IPS-18a (cell line): ENCODE measurements around the gene ST14.

Experiments used
- H3K27ac ChIP-seq: one replicate; pipeline ENCODE4 v1.5.1; 2013; ENCODE audit warnings: low read length
- H3K27me3 ChIP-seq: one replicate; pipeline ENCODE4 v1.6.1; 2013; ENCODE audit warnings: mild to moderate bottlenecking, low read length; ENCODE audit not compliant: control insufficient read depth, insufficient read depth
- H3K36me3 ChIP-seq: one replicate; pipeline ENCODE4 v1.6.1; 2013; ENCODE audit warnings: low read depth, low read length; ENCODE audit not compliant: control insufficient read depth
- H3K4me1 ChIP-seq: one replicate; pipeline ENCODE4 v1.6.1; 2013; ENCODE audit warnings: low read depth, low read length; ENCODE audit not compliant: control insufficient read depth
- H3K4me3 ChIP-seq: one replicate; pipeline ENCODE4 v1.5.1; 2013; ENCODE audit warnings: low read length
- H3K9ac ChIP-seq: one replicate; pipeline ENCODE4 v1.6.1; 2013; ENCODE audit warnings: mild to moderate bottlenecking, low read length, moderate library complexity
- H3K9me3 ChIP-seq: one replicate; pipeline ENCODE4 v1.6.1; 2013; ENCODE audit warnings: low read depth, low read length; ENCODE audit not compliant: control insufficient read depth

Gene ST14

GRCh38 chr11:130137999-130138398, 21.6 kb upstream of the ST14 start:
- peaks cover 67% of the 10 kb centered on the region for H3K36me3 ChIP-seq
- H3K27me3 ChIP-seq = no peaks in the 10 kb centered on the region
- no peak overlapping the region for H3K27ac ChIP-seq
- H3K9ac ChIP-seq = no peak overlapping the region
- no peaks in the 10 kb centered on the region for H3K4me1 ChIP-seq
- H3K4me3 ChIP-seq = no peak overlapping the region
- H3K9me3 ChIP-seq = peaks cover 1% of the 10 kb centered on the region

DNA sequence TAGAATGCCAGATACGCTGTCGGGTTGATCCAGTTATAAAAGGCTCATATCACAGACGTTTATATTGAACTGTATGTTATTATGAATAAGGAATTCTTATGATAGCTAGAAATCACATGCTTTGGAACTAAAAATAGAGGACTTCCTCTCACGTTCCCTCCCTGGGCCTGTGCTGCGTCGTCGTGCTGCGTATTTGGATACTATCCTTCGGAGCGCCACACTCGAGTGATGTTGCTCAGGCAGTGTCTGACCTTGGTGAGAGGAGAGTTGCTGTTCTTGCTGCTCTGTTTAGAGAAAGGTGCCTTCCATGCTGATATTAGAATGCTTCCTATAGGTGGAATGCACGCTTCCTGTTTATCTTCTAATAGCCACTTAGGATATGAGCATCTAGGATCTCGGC, 20.2 kb upstream of the ST14 start:
- Histone ChIP-seq H3K36me3 (peaks cover 68% of the 10 kb centered on the region), H3K27ac (no peak overlapping the region), H3K4me3 (no peak overlapping the region), H3K9me3 (no peaks in the 10 kb centered on the region), H3K4me1 (no peaks in the 10 kb centered on the region), H3K27me3 (no peaks in the 10 kb centered on the region), H3K9ac (no peak overlapping the region)

DNA sequence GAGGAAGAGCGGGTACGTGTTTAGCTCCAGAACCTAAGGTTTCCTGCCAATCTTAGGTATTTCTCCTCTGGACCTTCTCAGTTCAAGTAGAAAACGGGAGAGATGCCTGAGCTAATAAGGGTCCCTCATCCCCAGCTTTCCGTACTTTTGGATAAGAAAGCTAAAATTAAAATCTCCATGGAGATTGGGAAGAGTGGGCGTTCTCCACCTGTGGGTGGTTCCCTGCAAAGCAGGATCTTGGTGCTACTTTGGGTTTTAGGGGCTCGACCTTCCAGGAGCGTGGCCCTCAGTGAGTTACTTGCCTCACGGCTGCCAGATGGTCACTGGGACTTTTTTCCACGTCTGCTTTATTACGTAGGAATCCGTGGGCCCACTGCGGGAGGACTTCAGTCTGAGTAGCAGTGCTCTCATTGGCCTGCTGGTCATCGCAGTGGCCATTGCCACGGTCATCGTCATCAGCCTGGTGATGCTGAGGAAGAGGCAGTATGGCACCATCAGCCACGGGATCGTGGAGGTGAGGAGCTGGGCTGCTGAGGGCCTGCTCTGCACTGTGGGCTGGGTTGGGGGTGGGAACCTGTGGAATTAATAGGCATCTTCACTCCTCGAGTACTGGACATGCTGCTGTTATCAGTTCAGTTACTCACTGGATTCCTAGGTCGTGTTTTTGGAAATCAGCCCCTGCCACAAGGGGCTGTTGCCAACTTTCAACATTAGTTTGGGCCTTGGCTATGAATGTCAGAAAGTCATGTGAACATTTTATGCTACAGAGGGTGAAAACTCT, 17.8 kb upstream of the ST14 start:
- H3K27ac ChIP-seq = no peak overlapping the region
- no peak overlapping the region for H3K9ac ChIP-seq
- H3K27me3 ChIP-seq = no peaks in the 10 kb centered on the region
- no peaks in the 10 kb centered on the region for H3K9me3 ChIP-seq
- H3K36me3 ChIP-seq = peaks cover 58% of the 10 kb centered on the region
- H3K4me3 ChIP-seq = no peak overlapping the region
- peaks cover 9% of the 10 kb centered on the region for H3K4me1 ChIP-seq

DNA sequence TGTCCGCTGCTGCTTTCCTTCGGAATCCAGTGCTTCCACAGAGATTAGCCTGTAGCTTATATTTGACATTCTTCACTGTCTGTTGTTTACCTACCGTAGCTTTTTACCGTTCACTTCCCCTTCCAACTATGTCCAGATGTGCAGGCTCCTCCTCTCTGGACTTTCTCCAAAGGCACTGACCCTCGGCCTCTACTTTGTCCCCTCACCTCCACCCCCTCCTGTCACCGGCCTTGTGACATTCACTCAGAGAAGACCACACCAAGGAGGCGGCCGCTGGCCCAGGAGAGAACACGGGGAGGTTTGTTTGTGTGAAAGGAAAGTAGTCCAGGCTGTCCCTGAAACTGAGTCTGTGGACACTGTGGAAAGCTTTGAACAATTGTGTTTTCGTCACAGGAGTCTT, 15.4 kb upstream of the ST14 start:
- Histone ChIP-seq H3K27ac (no peak overlapping the region), H3K27me3 (no peaks in the 10 kb centered on the region), H3K36me3 (peaks cover 45% of the 10 kb centered on the region), H3K4me3 (no peak overlapping the region), H3K4me1 (peaks cover 11% of the 10 kb centered on the region), H3K9me3 (no peaks in the 10 kb centered on the region), H3K9ac (no peak overlapping the region)

DNA sequence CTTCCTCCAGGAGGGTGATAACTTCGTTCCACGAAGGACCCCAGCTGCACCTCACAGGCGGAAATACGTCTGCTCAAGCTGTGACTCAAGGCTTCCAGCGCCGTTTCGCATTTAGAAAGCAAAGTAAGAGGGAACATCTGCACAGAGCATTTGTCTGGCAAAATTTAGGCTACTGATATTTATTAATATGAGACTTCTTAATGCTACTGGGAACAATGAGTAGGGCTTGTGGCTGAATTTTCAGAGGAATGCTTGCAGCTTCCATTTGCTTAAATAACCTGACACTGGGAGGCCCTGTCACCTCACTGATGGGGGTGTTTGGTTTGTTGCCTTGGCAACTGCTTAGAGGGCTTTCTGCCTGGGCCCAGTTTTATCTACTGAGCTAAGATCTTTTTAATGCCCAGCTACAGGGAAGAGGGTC, 14.7 kb upstream of the ST14 start:
- peak overlapping the region; percentile 12 for H3K27ac ChIP-seq
- no peaks in the 10 kb centered on the region for H3K9me3 ChIP-seq
- no peak overlapping the region for H3K4me3 ChIP-seq
- H3K9ac ChIP-seq = no peak overlapping the region
- H3K4me1 ChIP-seq = peaks cover 11% of the 10 kb centered on the region
- peaks cover 39% of the 10 kb centered on the region for H3K36me3 ChIP-seq
- H3K27me3 ChIP-seq = no peaks in the 10 kb centered on the region

DNA sequence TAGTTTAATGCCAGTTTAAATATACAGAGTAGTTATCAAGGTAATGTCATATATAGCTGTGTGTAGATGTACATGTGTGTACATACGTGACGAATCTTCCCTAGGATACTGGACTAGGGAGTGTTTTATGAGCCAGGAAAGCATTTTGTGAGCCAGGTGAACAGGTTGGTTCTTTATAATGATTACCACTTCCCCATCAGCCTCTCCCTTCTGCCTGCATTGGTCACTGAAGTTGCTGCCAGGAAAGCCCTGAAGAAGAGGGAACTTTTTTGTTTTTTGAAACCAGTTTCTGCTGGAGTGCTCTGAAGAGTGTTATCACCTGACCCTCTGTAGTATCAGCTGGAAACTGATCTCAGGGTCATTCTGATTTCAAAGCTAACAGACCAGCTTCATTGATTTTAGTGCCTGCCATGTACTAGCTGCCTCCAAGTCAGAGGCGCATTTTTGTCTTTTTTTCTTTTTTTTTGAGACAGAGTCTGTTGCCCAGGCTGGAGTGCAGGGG, 14.2 kb upstream of the ST14 start:
- H3K36me3 ChIP-seq = peaks cover 39% of the 10 kb centered on the region
- H3K9me3 ChIP-seq = no peaks in the 10 kb centered on the region
- H3K27me3 ChIP-seq = no peaks in the 10 kb centered on the region
- H3K4me3 ChIP-seq = no peak overlapping the region
- peaks cover 11% of the 10 kb centered on the region for H3K4me1 ChIP-seq
- H3K9ac ChIP-seq = no peak overlapping the region
- no peak overlapping the region for H3K27ac ChIP-seq

- no peak overlapping the region for H3K4me3 ChIP-seq
- H3K27me3 ChIP-seq = no peaks in the 10 kb centered on the region
- no peak overlapping the region for H3K27ac ChIP-seq
- no peaks in the 10 kb centered on the region for H3K9me3 ChIP-seq
- no peak overlapping the region for H3K9ac ChIP-seq
- H3K36me3 ChIP-seq = peaks cover 39% of the 10 kb centered on the region
- H3K4me1 ChIP-seq = peaks cover 11% of the 10 kb centered on the region
Observed at GRCh38 chr11:130145975-130146776, 13.4 kb upstream of the ST14 start.

GRCh38 chr11:130146796-130147195, 12.8 kb upstream of the ST14 start:
- H3K4me1 ChIP-seq = peaks cover 11% of the 10 kb centered on the region
- H3K9me3 ChIP-seq = no peaks in the 10 kb centered on the region
- H3K36me3 ChIP-seq = peaks cover 32% of the 10 kb centered on the region
- H3K27ac ChIP-seq = no peak overlapping the region
- no peak overlapping the region for H3K4me3 ChIP-seq
- H3K9ac ChIP-seq = no peak overlapping the region
- H3K27me3 ChIP-seq = no peaks in the 10 kb centered on the region

DNA sequence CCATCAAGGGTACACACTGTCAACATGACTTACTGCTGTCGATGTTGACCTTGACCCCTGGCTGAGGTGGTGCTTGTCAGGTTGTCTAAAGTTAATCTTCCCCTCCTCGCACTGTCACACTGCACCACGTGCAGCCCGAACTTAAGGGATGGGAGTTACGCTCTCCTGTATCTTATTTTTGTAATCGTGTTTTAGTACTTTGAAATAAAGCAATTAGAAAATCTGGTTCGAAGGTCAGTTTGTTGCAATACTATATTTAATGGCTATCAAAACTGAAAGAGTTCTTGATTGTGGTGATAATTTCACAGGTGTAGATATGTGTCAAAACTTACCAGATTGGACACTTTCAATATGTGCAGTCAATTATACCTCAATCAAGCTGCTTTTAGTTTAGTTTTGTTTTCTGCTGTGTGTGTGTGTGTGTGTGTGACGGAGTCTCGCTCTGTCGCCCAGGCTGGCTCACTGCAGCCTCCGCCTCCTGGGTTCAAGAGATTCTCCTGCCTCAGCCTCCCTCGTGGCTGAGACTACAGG, 10.7 kb upstream of the ST14 start:
- Histone ChIP-seq H3K4me1 (peaks cover 11% of the 10 kb centered on the region), H3K9me3 (no peaks in the 10 kb centered on the region), H3K36me3 (peaks cover 16% of the 10 kb centered on the region), H3K4me3 (no peak overlapping the region), H3K27me3 (no peaks in the 10 kb centered on the region), H3K27ac (no peak overlapping the region), H3K9ac (no peak overlapping the region)

DNA sequence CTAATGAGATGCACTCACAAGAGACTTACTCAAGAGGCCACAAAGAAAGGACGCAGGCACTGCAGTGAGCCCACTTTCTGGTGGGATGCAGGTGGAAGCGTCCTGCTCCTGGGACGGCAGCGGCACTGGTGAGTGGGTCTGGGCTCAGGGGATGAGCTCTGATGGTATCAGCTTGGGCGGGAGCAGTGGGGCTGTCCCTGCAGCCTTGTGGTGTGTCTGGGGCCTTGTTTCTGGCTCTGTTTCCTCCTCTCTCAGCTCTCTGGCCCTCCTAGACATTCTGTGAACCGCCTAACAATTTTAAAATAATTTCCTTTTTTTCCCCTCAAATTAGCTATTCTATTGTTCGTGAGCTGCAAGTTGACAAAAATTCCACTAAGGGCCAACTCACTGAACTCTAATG, 8.8 kb upstream of the ST14 start:
- no peaks in the 10 kb centered on the region for H3K36me3 ChIP-seq
- H3K9ac ChIP-seq = no peak overlapping the region
- no peaks in the 10 kb centered on the region for H3K9me3 ChIP-seq
- H3K27me3 ChIP-seq = no peaks in the 10 kb centered on the region
- H3K27ac ChIP-seq = no peak overlapping the region
- no peak overlapping the region for H3K4me3 ChIP-seq
- H3K4me1 ChIP-seq = peaks cover 11% of the 10 kb centered on the region

- no peak overlapping the region for H3K9ac ChIP-seq
- H3K27me3 ChIP-seq = no peaks in the 10 kb centered on the region
- no peak overlapping the region for H3K4me3 ChIP-seq
- no peaks in the 10 kb centered on the region for H3K9me3 ChIP-seq
- no peak overlapping the region for H3K27ac ChIP-seq
- H3K36me3 ChIP-seq = no peaks in the 10 kb centered on the region
- H3K4me1 ChIP-seq = peaks cover 8% of the 10 kb centered on the region
Observed at GRCh38 chr11:130151196-130151595, 8.4 kb upstream of the ST14 start.
